ENCODE results near the gene TMEM108. TPM values are rescaled to one million over a fixed set of nuclear protein-coding genes. Genes with fewer than 3 reads are reported as not detected.
"Not testable (repeated sequence)": the region's sequence is repeated elsewhere in the genome, so short reads cannot be mapped to it uniquely, and the experiment has no call there.

Gene TMEM108
- polyA plus RNA-seq, 1 donor (not counting 4 experiments of a cell fraction or from before 2014, with no cell fraction given) = not detected

- Histone ChIP-seq H3K79me2 (ENCODE audit: control insufficient read depth, insufficient read depth, low read length) (no peaks in the 10 kb centered on the region), H3K36me3 (ENCODE audit: control insufficient read depth in 2 of 2, extremely low read depth in 1 of 2, insufficient read depth in 2 of 2, low read length in 2 of 2) (no peaks in the 10 kb centered on the region), H4K20me1 (ENCODE audit: control insufficient read depth, extremely low read depth, insufficient read depth, low read length) (no peaks in the 10 kb centered on the region), H3K27me3 (ENCODE audit: control insufficient read depth, extremely low read depth, insufficient read depth, low read length) (no peaks in the 10 kb centered on the region), H3K27ac (ENCODE audit: control insufficient read depth, insufficient read depth, low read length) (no peak overlapping the region), H3K9ac (ENCODE audit: control insufficient read depth, extremely low read depth, insufficient read depth, low read length) (no peak overlapping the region), H3K9me3 (ENCODE audit: control insufficient read depth, low read depth, low read length) (no peaks in the 10 kb centered on the region), H2AFZ (ENCODE audit: control insufficient read depth, low read length) (no peak overlapping the region), H3K4me3 (ENCODE audit: control insufficient read depth in 2 of 3, extremely low read depth in 1 of 3, insufficient read depth in 2 of 3, low read depth in 1 of 3, low read length in 3 of 3) (no peak overlapping the region), H3K4me2 (ENCODE audit: control insufficient read depth, extremely low read depth, insufficient read depth, low read depth, low read length) (no peak overlapping the region), H3K9me1 (ENCODE audit: control insufficient read depth, extremely low read depth, insufficient read depth, low read length) (no peaks in the 10 kb centered on the region), H3K4me1 (ENCODE audit: control insufficient read depth, extremely low read depth, insufficient read depth, low read length) (no peaks in the 10 kb centered on the region)
- dilution Hi-C loops (cut with MboI; ENCODE audit: extremely low pct_ligation_motif_present, low sequenced_read_pairs) = no loop called here
- FAIRE-seq = no peak
- TF ChIP-seq CTCF (optimal IDR thresholded peaks at IDR 0.05 in 1 of 3, IDR thresholded peaks at IDR 0.05 in 1 of 3, conservative IDR thresholded peaks at IDR 0.05 in 1 of 3; ENCODE audit: extremely low read depth in 1 of 3, insufficient read depth in 2 of 3, low read length in 3 of 3) (no peak), EZH2 (IDR thresholded peaks at IDR 0.05; ENCODE audit: low read length) (no peak)
- no peak for DNase-seq (ENCODE audit: low read depth, low spot score)
Observed at GRCh38 chr3:133014325-133014724, 23.9 kb upstream of the TMEM108 start.

DNA sequence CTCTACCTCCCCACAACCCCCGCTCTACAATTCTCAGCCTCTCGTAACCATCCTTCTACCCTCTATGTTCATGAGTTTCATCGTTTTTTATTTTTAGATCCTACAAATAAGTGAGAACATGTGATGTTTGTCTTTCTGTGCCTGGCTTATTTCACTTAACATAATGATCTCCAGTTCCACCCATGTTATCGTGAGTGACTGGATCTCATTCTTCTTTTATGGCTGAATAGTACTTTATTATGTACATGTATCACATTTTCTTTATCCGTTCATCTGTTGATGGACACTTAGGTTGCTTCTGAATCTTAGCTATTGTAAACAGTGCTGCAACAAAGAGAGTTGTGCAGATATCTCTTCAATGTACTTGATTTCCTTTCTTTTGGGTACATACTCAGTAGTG is 22.6 kb upstream of the TMEM108 start:
- H2AFZ ChIP-seq (ENCODE audit: control insufficient read depth, low read length); H3K79me2 ChIP-seq (ENCODE audit: control insufficient read depth, insufficient read depth, low read length); H3K9ac ChIP-seq (ENCODE audit: control insufficient read depth, extremely low read depth, insufficient read depth, low read length); H3K4me2 ChIP-seq (ENCODE audit: control insufficient read depth, extremely low read depth, insufficient read depth, low read depth, low read length); H3K9me3 ChIP-seq (ENCODE audit: control insufficient read depth, low read depth, low read length); H3K9me1 ChIP-seq (ENCODE audit: control insufficient read depth, extremely low read depth, insufficient read depth, low read length); FAIRE-seq; H4K20me1 ChIP-seq (ENCODE audit: control insufficient read depth, extremely low read depth, insufficient read depth, low read length); dilution Hi-C loops (cut with MboI; ENCODE audit: extremely low pct_ligation_motif_present, low sequenced_read_pairs); H3K36me3 ChIP-seq (ENCODE audit: control insufficient read depth in 2 of 2, extremely low read depth in 1 of 2, insufficient read depth in 2 of 2, low read length in 2 of 2); H3K4me3 ChIP-seq (ENCODE audit: control insufficient read depth in 2 of 3, extremely low read depth in 1 of 3, insufficient read depth in 2 of 3, low read depth in 1 of 3, low read length in 3 of 3); DNase-seq (ENCODE audit: low read depth, low spot score); H3K27me3 ChIP-seq (ENCODE audit: control insufficient read depth, extremely low read depth, insufficient read depth, low read length); H3K27ac ChIP-seq (ENCODE audit: control insufficient read depth, insufficient read depth, low read length); H3K4me1 ChIP-seq (ENCODE audit: control insufficient read depth, extremely low read depth, insufficient read depth, low read length): not testable (repeated sequence)

DNA sequence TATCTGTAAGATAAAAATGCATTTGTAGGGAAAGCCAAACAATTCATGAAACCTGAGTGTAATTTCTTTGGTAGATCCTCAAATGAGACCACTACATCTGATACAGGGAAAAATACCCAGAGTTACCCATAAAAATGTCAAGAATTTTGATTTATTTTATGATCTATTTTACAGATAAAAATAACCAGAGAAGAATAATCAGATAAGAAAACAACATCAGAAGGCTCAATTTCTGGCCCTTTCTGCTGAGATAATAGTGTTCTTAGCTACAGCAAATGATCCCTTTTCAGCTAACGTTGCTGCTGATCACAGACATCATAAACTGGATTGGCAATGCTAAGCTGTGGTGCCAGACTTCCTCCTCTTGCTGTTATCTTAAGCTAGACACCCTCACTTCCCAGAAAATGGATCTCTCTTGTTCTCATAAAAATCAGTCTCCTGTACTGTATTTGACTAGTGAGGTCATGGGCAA is 21.3 kb upstream of the TMEM108 start:
- H3K36me3 ChIP-seq (ENCODE audit: control insufficient read depth in 2 of 2, extremely low read depth in 1 of 2, insufficient read depth in 2 of 2, low read length in 2 of 2) = no peaks in the 10 kb centered on the region
- no peak overlapping the region for H3K4me3 ChIP-seq (ENCODE audit: control insufficient read depth in 2 of 3, extremely low read depth in 1 of 3, insufficient read depth in 2 of 3, low read depth in 1 of 3, low read length in 3 of 3)
- no peaks in the 10 kb centered on the region for H3K79me2 ChIP-seq (ENCODE audit: control insufficient read depth, insufficient read depth, low read length)
- H3K9me3 ChIP-seq (ENCODE audit: control insufficient read depth, low read depth, low read length) = no peaks in the 10 kb centered on the region
- dilution Hi-C loops (cut with MboI; ENCODE audit: extremely low pct_ligation_motif_present, low sequenced_read_pairs) = no loop called here
- no peak overlapping the region for H3K27ac ChIP-seq (ENCODE audit: control insufficient read depth, insufficient read depth, low read length)
- TF ChIP-seq EZH2 (IDR thresholded peaks at IDR 0.05; ENCODE audit: low read length) (no peak), CTCF (optimal IDR thresholded peaks at IDR 0.05 in 1 of 3, IDR thresholded peaks at IDR 0.05 in 1 of 3, conservative IDR thresholded peaks at IDR 0.05 in 1 of 3; ENCODE audit: extremely low read depth in 1 of 3, insufficient read depth in 2 of 3, low read length in 3 of 3) (no peak)
- H3K4me1 ChIP-seq (ENCODE audit: control insufficient read depth, extremely low read depth, insufficient read depth, low read length) = no peaks in the 10 kb centered on the region
- H3K9ac ChIP-seq (ENCODE audit: control insufficient read depth, extremely low read depth, insufficient read depth, low read length) = no peak overlapping the region
- no peak overlapping the region for H2AFZ ChIP-seq (ENCODE audit: control insufficient read depth, low read length)
- H3K27me3 ChIP-seq (ENCODE audit: control insufficient read depth, extremely low read depth, insufficient read depth, low read length) = no peaks in the 10 kb centered on the region
- H3K9me1 ChIP-seq (ENCODE audit: control insufficient read depth, extremely low read depth, insufficient read depth, low read length) = no peaks in the 10 kb centered on the region
- DNase-seq (ENCODE audit: low read depth, low spot score) = no peak
- H3K4me2 ChIP-seq (ENCODE audit: control insufficient read depth, extremely low read depth, insufficient read depth, low read depth, low read length) = no peak overlapping the region
- FAIRE-seq = no peak
- no peaks in the 10 kb centered on the region for H4K20me1 ChIP-seq (ENCODE audit: control insufficient read depth, extremely low read depth, insufficient read depth, low read length)

Measured in keratinocyte (primary cell).